SK-N-SH (cell line): Measurements from ENCODE around the gene BMP6. TPM values are rescaled to one million over a fixed set of nuclear protein-coding genes. Genes with fewer than 3 reads are reported as not detected.

Experiments used
- CTCF ChIA-PET: fragments of 300-600, 350-600 bp; formaldehyde crosslinking; extraction: SDS; loops from one replicate; lab custom pipeline; 2021; lab: Yijun Ruan, JAX
- POLR2A ChIA-PET: fragments of 350-600 bp; sonication (Branson Sonifier 250); formaldehyde crosslinking; extraction: SDS; loops from one replicate; lab custom pipeline; 2020; ENCODE audit warnings: antibody characterized with exemption, inconsistent platforms; lab: Yijun Ruan, JAX
- DNase-seq: peaks from one replicate; pipeline ENCODE4 v3.0.0; 2012
- H2AFZ ChIP-seq: fragments of 200-600 bp; sonication (generic); 2 replicates; pipeline ENCODE4 v1.8.1; 2016; ENCODE audit warnings: antibody characterized with exemption, mild to moderate bottlenecking, low read depth
- H3F3A ChIP-seq: fragments of 200-600 bp; sonication (generic); replicated peaks from 2 replicates; pipeline ENCODE3; 2016; ENCODE audit warnings: antibody characterized with exemption, mild to moderate bottlenecking; ENCODE audit not compliant: insufficient read depth
- H3K27ac ChIP-seq, 2 experiments: fragments of 200-500 bp in 1 of 2; fragments of 200-600 bp in 1 of 2; sonication (Bioruptor generic) in 1 of 2; sonication (generic), shearing (Covaris generic) in 1 of 2; 2 replicates each; pipeline versions ENCODE4 v1.5.1 to v1.6.1; 2014 to 2016; ENCODE audit warnings: low read depth in 2 of 2, inconsistent platforms in 1 of 2, low read length in 1 of 2, mild to moderate bottlenecking in 1 of 2, mixed read lengths in 1 of 2
- H3K27me3 ChIP-seq: fragments of 200-600 bp; sonication (generic), shearing (Covaris generic); 2 replicates; pipeline ENCODE4 v1.6.1; 2016; ENCODE audit warnings: mixed run types; ENCODE audit not compliant: insufficient read depth
- H3K36me3 ChIP-seq, 2 experiments: fragments of 200-500 bp in 1 of 2; fragments of 200-600 bp in 1 of 2; sonication (Bioruptor generic) in 1 of 2; sonication (generic) in 1 of 2; replicated peaks in 1 of 2; 2 replicates each; pipeline versions ENCODE3 to v1.5.1; 2014 to 2016; ENCODE audit warnings: low read length in 1 of 2, mild to moderate bottlenecking in 1 of 2; ENCODE audit not compliant: insufficient read depth in 2 of 2, control insufficient read depth in 1 of 2
- H3K4me1 ChIP-seq, 2 experiments: fragments of 200-500 bp in 1 of 2; fragments of 200-600 bp in 1 of 2; sonication (Bioruptor generic) in 1 of 2; sonication (generic), shearing (Covaris generic) in 1 of 2; 2 replicates each; pipeline versions ENCODE4 v1.5.1 to v1.6.1; 2014 to 2016; ENCODE audit warnings: low read depth in 1 of 2, low read length in 1 of 2, mixed run types in 1 of 2; ENCODE audit not compliant: insufficient read depth in 2 of 2, control insufficient read depth in 1 of 2
- H3K4me2 ChIP-seq: fragments of 200-600 bp; sonication (generic), shearing (Covaris generic); 2 replicates; pipeline ENCODE4 v1.6.1; 2017; ENCODE audit warnings: mixed run types
- H3K4me3 ChIP-seq, 2 experiments: fragments of 200-500 bp in 1 of 2; fragments of 200-600 bp in 1 of 2; sonication (Bioruptor generic) in 1 of 2; sonication (generic), shearing (Covaris generic) in 1 of 2; 2 replicates each; pipeline versions ENCODE4 v1.5.1 to v1.8.1; 2014 to 2016; ENCODE audit warnings: low read depth in 2 of 2, inconsistent platforms in 1 of 2, low read length in 1 of 2, mild to moderate bottlenecking in 1 of 2, mixed read lengths in 1 of 2, moderate library complexity in 1 of 2
- H3K79me2 ChIP-seq: fragments of 200-600 bp; sonication (generic); 2 replicates; pipeline ENCODE4 v1.8.1; 2017; ENCODE audit warnings: mild to moderate bottlenecking; ENCODE audit not compliant: insufficient read depth
- H3K9ac ChIP-seq: fragments of 200-600 bp; sonication (generic); 2 replicates; pipeline ENCODE4 v1.6.1; 2017; ENCODE audit warnings: mixed run types
- H3K9me2 ChIP-seq: fragments of 200-600 bp; sonication (generic); 2 replicates; pipeline ENCODE4 v1.6.1; 2017; ENCODE audit warnings: mixed run types
- H3K9me3 ChIP-seq: fragments of 200-600 bp; sonication (generic); 2 replicates; pipeline ENCODE4 v1.6.1; 2017; ENCODE audit warnings: mixed run types, mild to moderate bottlenecking, moderate library complexity
- H4K20me1 ChIP-seq: fragments of 200-600 bp; sonication (generic); 2 replicates; pipeline ENCODE4 v1.6.1; 2017; ENCODE audit warnings: mild to moderate bottlenecking, mixed run types; ENCODE audit not compliant: insufficient read depth
- ELF1 ChIP-seq: IDR thresholded peaks from 2 replicates; pipeline ENCODE4 v1.4.0; 2012
- EP300 ChIP-seq, 2 experiments: IDR thresholded peaks; 2 replicates each; pipeline versions ENCODE4 v1.4.0 to v1.6.1; 2012; ENCODE audit warnings: borderline replicate concordance in 1 of 2, low read depth in 1 of 2, low read length in 1 of 2
- EZH2phosphoT487 ChIP-seq: fragments of 200-600 bp; sonication (generic); IDR thresholded peaks from 2 replicates; pipeline ENCODE4 v1.6.1; 2017; ENCODE audit warnings: low read depth, mixed run types, mild to moderate bottlenecking, antibody characterized with exemption, moderate library complexity, borderline replicate concordance
- GATA2 ChIP-seq: sonication (generic); formaldehyde crosslinking; IDR thresholded peaks from 2 replicates; pipeline ENCODE4 v1.5.0; 2020; ENCODE audit warnings: mild to moderate bottlenecking, missing genetic modification reagents
- JUND ChIP-seq: IDR thresholded peaks from 2 replicates; pipeline ENCODE4 v1.4.0; 2012
- MEF2A ChIP-seq: IDR thresholded peaks from 2 replicates; pipeline ENCODE4 v1.4.0; 2012; ENCODE audit warnings: low read depth, borderline replicate concordance
- MXI1 ChIP-seq: IDR thresholded peaks from 2 replicates; pipeline ENCODE4 v1.6.1; 2012; ENCODE audit warnings: mild to moderate bottlenecking, low read depth, low read length, improper control_type of control experiment
- RCOR1 ChIP-seq: fragments of 150-350 bp; IDR thresholded peaks from 2 replicates; pipeline ENCODE4 v1.6.1; 2017; ENCODE audit warnings: antibody characterized with exemption, low read length
- REST ChIP-seq: IDR thresholded peaks from 2 replicates; pipeline ENCODE4 v1.6.1; 2012; ENCODE audit warnings: mild to moderate bottlenecking, low read depth, low read length, moderate library complexity
- RXRA ChIP-seq: IDR thresholded peaks from 2 replicates; pipeline ENCODE4 v1.4.0; 2012; ENCODE audit warnings: low read depth, mild to moderate bottlenecking, borderline replicate concordance
- SIN3A ChIP-seq: IDR thresholded peaks from 2 replicates; pipeline ENCODE4 v1.6.1; 2012; ENCODE audit warnings: low read depth, mild to moderate bottlenecking, low read length, moderate library complexity, borderline replicate concordance
- SMC3 ChIP-seq: IDR thresholded peaks from 2 replicates; pipeline ENCODE4 v1.6.1; 2012; ENCODE audit warnings: low read depth, low read length, improper control_type of control experiment
- TEAD4 ChIP-seq: IDR thresholded peaks from 2 replicates; pipeline ENCODE4 v1.4.0; 2012; ENCODE audit warnings: mild to moderate bottlenecking, borderline replicate concordance; ENCODE audit not compliant: insufficient read depth
- YY1 ChIP-seq: IDR thresholded peaks from 2 replicates; pipeline ENCODE4 v1.4.0; 2012; ENCODE audit warnings: low read depth, mild to moderate bottlenecking
- ZBTB33 ChIP-seq: IDR thresholded peaks from 2 replicates; pipeline ENCODE4 v1.4.0; 2012; ENCODE audit warnings: low read depth, borderline replicate concordance
- WGBS: methylation state at CpG from one replicate; pipeline ENCODE4 v1.1.6; 2017; ENCODE audit warnings: low lambda C conversion rate; 5-methylcytosine and 5-hydroxymethylcytosine counted together
- polyA plus RNA-seq, 3 experiments: library from polyadenylated mRNA; depleted of rRNA; stranded (reverse); fragments of >200 nt; gene quantifications; 2 replicates each; pipeline ENCODE4 v1.2.3, GENCODE V29; 2012
- TF ChIP-seq, protein P1 (sequence below): IDR thresholded peaks from 2 replicates; pipeline ENCODE4 v1.4.0; 2012; ENCODE audit warnings: low read depth
- TF ChIP-seq, protein P2 (sequence below): IDR thresholded peaks from 2 replicates; pipeline ENCODE4; 2012
- TF ChIP-seq, protein P3 (sequence below): IDR thresholded peaks from 2 replicates; pipeline ENCODE4 v1.4.0; 2012; ENCODE audit warnings: low read depth, borderline replicate concordance
- TF ChIP-seq, protein P4 (sequence below): fragments of 150-350 bp; IDR thresholded peaks from 2 replicates; pipeline ENCODE4 v1.6.1; 2017; ENCODE audit warnings: antibody characterized with exemption, low read length, low read depth, borderline replicate concordance

The BMP6 gene
- polyA plus RNA-seq, 1 of the 3 experiments (the other 2 are of a cell fraction) = not detected

DNA sequence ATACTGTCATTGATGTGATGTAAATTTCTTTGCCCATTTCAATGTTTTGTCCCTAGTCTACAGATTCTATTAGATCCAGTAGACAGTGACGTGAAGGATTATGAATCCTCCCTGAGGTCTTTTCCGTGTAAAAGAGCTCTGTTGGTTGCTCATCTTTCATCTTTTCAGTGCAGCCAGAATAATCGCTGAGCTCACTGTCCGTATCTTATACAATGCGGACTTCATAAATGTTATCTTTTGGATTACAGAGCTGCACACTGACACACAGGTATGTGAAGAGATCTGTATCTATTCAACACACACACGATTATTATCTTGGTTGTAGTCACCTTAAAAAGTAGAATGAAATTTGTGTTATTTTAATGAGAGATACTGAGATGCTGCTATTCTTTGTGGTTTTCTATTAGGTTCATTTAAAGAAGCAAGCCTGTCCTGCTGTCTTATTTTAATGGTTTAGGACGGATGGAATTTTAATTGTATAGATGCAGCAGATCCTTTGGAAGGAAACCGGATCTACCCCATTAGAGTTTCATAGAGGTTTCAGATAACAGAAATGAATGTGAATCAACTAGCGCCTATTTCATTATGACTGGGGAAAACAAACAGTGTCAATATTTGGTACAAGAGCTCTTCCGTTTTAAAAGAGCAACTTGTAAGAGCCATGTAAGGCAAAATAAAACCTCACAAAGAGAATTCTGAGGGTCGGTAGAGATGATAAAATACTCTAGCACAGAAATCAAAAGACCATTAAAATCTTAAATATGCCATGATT, 79.4 kb downstream of the BMP6 start (continued):
- TF ChIP-seq, protein P1, sequence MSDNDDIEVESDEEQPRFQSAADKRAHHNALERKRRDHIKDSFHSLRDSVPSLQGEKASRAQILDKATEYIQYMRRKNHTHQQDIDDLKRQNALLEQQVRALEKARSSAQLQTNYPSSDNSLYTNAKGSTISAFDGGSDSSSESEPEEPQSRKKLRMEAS = no peak
- TF ChIP-seq, protein P2, sequence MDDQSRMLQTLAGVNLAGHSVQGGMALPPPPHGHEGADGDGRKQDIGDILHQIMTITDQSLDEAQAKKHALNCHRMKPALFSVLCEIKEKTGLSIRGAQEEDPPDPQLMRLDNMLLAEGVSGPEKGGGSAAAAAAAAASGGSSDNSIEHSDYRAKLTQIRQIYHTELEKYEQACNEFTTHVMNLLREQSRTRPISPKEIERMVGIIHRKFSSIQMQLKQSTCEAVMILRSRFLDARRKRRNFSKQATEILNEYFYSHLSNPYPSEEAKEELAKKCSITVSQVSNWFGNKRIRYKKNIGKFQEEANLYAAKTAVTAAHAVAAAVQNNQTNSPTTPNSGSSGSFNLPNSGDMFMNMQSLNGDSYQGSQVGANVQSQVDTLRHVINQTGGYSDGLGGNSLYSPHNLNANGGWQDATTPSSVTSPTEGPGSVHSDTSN = no peak
- TF ChIP-seq RCOR1 (no peak), EZH2phosphoT487 (no peak), JUND (no peak)

GRCh38 chr6:7805850-7806214, 79.9 kb downstream of the BMP6 start:
- H3K9me2 ChIP-seq = no peaks in the 10 kb centered on the region
- peak overlapping the region; percentile 15; the same call in 1 of the 2 replicates for H3K4me2 ChIP-seq
- H3F3A ChIP-seq = no peaks in the 10 kb centered on the region
- H3K79me2 ChIP-seq = no peaks in the 10 kb centered on the region
- CTCF ChIA-PET = no interaction called here
- TF ChIP-seq JUND (no peak), MXI1 (no peak), REST (no peak), YY1 (no peak), RCOR1 (no peak), GATA2 (CRISPR knock-in tag) (no peak), SIN3A (no peak), SMC3 (no peak), MEF2A (no peak), ZBTB33 (no peak), EZH2phosphoT487 (no peak), EP300 (IDR thresholded peaks at IDR 0.05; ENCODE audit: borderline replicate concordance in 1 of 2, low read depth in 1 of 2, low read length in 1 of 2) (no peak), ELF1 (no peak), RXRA (no peak), TEAD4 (no peak)
- TF ChIP-seq, protein P3, sequence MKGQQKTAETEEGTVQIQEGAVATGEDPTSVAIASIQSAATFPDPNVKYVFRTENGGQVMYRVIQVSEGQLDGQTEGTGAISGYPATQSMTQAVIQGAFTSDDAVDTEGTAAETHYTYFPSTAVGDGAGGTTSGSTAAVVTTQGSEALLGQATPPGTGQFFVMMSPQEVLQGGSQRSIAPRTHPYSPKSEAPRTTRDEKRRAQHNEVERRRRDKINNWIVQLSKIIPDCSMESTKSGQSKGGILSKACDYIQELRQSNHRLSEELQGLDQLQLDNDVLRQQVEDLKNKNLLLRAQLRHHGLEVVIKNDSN = no peak
- TF ChIP-seq, protein P4, sequence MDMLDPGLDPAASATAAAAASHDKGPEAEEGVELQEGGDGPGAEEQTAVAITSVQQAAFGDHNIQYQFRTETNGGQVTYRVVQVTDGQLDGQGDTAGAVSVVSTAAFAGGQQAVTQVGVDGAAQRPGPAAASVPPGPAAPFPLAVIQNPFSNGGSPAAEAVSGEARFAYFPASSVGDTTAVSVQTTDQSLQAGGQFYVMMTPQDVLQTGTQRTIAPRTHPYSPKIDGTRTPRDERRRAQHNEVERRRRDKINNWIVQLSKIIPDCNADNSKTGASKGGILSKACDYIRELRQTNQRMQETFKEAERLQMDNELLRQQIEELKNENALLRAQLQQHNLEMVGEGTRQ = no peak
- TF ChIP-seq, protein P1 = no peak
- TF ChIP-seq, protein P2 = no peak
- H3K9ac ChIP-seq = no peak overlapping the region
- no peaks in the 10 kb centered on the region for H3K9me3 ChIP-seq
- peaks cover 30% of the 10 kb centered on the region; the same call in 1 of the 2 replicates for H3K27me3 ChIP-seq
- no peak overlapping the region for H3K27ac ChIP-seq
- POLR2A ChIA-PET = no interaction called here
- H3K4me3 ChIP-seq = no peak overlapping the region
- H3K4me1 ChIP-seq = no peaks in the 10 kb centered on the region
- H4K20me1 ChIP-seq = no peaks in the 10 kb centered on the region
- no peak for DNase-seq
- no peaks in the 10 kb centered on the region for H3K36me3 ChIP-seq
- no peak overlapping the region for H2AFZ ChIP-seq
- under 1% methylated on average over 5 of the region's 6 CpGs for WGBS
